ENCODE measurements around the gene SLC25A25.

The SLC25A25 gene

DNA sequence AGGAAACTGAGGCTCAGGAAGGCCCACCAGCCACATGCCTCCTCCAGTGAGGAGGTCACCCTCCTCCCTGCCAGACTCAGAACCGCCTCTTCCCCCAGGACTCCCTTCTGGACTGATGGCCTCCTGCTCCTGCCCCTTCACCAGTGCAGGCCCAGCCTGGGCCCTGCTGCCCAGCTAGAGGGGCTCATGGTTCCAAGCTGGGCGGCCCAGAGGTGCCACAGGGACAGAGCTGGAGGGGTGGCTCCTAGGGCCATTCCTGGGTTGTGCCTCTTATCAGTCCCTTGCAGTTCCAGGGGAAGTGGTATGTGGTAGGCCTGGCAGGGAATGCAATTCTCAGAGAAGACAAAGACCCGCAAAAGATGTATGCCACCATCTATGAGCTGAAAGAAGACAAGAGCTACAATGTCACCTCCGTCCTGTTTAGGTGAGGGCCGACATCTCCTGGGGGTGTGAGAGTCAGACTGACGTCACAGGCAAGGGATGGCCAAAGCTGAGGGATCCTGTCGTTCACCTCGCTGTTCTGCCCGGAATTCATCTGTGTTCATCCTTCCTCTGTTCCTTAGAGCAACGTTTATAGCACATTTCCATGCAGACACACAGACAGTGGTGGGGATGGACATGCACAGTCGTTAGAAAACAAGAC, 82.0 kb downstream of the SLC25A25 start:
- no peak for DNase-seq

GRCh38 chr9:128150594-128151308, 82.7 kb downstream of the SLC25A25 start:
- no peak for DNase-seq

- DNase-seq, result no peak
These were observed 83.5 kb downstream of the SLC25A25 start for GRCh38 chr9:128151309-128152132.

DNA sequence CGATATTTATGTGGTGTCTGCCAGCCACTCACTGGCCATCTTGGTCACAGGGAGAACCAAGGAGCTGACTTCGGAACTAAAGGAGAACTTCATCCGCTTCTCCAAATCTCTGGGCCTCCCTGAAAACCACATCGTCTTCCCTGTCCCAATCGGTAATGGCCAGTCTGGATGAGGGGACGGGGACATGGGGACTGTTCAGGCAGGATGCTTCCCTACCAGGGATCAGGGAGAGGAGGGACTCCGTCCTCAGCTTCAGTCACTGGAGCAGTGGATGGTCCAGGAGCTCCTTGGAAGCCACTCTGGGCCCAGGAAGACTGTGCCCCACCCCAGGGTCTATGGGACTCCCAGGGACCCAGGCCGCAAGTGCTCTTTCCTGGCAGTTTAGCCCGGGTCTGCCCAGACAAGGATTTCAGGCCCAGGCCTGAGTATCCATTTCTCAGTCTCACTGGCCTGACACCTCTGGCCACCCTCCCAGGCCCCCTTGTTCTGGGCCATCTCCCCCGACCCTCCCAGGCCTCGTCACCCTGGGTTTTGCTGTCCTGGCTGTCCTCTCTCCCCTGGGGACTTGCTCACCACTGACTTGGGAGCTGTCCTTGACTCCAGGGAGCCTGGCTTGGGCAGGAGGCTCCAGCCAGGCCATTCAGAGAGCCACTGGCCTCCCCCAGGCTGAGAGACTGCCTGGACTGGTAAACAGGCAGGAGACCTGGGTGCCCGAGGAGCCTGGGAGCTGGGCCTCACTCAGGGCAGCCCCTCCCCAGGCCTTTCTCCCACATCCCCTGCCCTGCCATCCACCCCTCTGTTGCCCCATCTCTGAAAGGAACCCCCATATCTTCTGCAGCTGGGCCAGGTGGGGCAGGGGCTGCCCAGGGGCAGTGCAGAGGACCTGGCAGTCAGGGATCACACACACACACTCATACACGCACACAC, 84.4 kb downstream of the SLC25A25 start:
- DNase-seq, result no peak

DNA sequence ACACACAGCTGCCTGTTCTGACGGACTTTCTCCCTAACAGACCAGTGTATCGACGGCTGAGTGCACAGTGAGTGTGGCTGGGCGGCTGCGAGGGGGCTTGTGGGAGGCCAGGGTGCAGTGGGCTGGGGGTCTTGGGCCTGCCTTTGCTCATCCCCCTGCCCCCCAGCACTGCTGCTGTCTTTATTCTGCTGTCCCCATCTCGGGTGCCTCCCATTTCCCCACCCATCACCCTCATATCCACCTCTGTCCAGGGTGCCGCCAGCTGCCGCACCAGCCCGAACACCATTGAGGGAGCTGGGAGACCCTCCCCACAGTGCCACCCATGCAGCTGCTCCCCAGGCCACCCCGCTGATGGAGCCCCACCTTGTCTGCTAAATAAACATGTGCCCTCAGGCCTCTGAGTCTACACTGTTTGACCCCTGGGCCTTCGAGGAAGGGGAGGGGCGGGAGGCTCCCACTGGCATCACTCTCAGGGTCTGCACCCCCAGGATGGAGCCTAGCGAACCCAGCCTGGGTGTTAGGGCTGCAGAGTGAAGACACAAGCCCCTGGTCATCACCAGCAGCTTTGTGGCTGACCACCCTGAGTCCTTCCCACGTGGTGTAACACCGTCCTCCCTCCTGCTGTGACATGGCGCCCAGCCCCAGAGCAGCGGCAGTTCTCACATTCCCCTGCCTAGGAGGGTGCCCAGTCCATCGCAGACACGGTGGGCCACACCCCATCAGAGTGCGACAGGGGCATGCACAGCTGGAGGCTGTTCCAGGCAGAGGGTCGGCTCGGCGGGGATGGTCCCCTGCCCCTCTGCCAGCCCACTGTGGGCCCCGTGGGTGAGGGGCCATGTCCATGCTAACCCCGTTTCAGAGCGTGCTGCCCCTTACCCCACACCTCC, 85.3 kb downstream of the SLC25A25 start:
- no peak for DNase-seq

DNA sequence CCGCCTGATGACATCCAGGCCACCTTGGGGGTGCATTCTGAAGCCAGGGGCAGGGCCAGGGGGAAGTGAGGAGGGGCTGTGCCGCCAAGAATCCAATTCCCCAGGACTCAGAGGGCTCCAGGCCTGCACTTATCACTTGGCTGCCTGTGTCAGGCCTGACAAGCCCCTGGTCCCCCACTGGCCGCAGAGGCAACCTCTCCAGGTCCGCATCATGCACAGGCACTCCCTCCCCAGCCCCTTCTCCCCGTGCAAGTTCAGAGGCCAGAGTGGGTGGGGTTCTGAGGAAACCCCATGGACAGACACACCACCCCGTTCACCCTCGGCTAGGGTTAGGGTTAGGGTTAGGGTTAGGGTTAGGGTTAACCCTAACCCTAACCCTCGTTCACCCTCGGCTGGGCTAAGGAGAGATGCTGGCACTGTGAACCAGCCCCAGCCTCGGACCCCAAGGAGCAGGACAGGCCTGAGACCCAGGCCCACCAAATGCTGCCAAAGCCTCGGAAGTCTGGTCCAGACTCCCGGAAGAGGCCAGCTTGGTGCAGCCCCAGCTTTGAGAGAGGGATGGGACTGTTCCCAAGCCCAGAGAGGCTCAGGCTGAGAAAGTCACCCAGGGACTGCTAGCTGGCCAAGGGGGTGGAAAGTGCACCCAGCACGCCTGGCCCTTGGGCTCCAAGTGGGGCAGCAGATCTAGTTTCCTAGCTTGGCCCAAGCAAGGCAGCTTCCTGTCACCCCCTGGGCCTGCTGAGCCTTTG, 86.1 kb downstream of the SLC25A25 start:
- DNase-seq, result no peak

- DNase-seq, result no peak
These were observed 87.9 kb downstream of the SLC25A25 start for GRCh38 chr9:128155736-128156500.
